Left ventricle myocardium inferior (tissue), 1 donor: Measurements from ENCODE around the gene IMPG1. TPM values are rescaled to one million over a fixed set of nuclear protein-coding genes. Genes with fewer than 3 reads are reported as not detected.

Experiments used
- DNase-seq: peaks from one replicate; pipeline ENCODE4 v3.0.0-alpha.2; 2020
- H3K27ac ChIP-seq: fragments of 200-600 bp; replicated peaks from 2 replicates; pipeline ENCODE4 v1.8.0; 2021
- H3K27me3 ChIP-seq: fragments of 200-600 bp; 2 replicates; pipeline ENCODE4 v1.8.0; 2021; ENCODE audit warnings: low read depth
- H3K36me3 ChIP-seq: fragments of 200-600 bp; 2 replicates; pipeline ENCODE4 v1.8.0; 2021
- H3K4me1 ChIP-seq: fragments of 200-600 bp; 2 replicates; pipeline ENCODE4 v1.8.0; 2021
- H3K4me3 ChIP-seq: fragments of 200-600 bp; 2 replicates; pipeline ENCODE4 v1.8.0; 2021; ENCODE audit warnings: mild to moderate bottlenecking, moderate library complexity
- H3K9me3 ChIP-seq: fragments of 200-600 bp; replicated peaks from 2 replicates; pipeline ENCODE4 v1.8.0; 2021
- intact Hi-C: fragments of 100-400 bp; cut with micrococcal nuclease; formaldehyde crosslinking; loops from one replicate; pipeline ENCODE4 v1.11.0; 2022
- total RNA-seq: library from RNA; stranded (reverse); fragmentation: NEBNext Ultra II Directional; extraction: Animal tissue kit (Norgen Biotek cat#: 25700); gene quantifications from one replicate; pipeline ENCODE4 v1.2.1, GENCODE V29; 2021
- TF ChIP-seq, protein P1 (sequence below): fragments of 200-600 bp; IDR thresholded peaks from 2 replicates; pipeline ENCODE4 v1.8.0; 2021; ENCODE audit warnings: antibody characterized with exemption, mild to moderate bottlenecking, borderline replicate concordance
- donor health status: DM: no; HTN: yes; CAD: no; lungs with severe emphysema.

Gene IMPG1
- total RNA-seq, 1 donor from 2014 or later, result not detected

DNA sequence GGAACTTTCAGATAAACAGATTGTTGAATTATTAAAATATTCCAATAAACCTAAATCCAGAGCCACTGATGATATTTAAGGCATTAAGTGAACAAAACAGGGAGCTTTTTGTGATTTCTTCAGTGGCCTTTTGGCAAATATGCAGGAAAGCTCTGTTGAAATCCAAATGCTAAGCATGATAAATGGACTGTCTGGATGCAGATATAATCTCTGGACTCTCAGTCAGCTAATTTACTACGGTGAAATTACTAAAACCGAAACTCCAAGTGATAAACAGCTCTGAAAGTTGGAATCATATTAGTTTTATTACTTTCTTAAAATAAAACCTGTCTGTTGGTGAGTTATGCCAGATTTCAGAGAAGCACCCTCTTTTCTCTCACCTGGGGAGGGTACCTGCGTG is 120.3 kb downstream of the IMPG1 start:
- TF ChIP-seq, protein P1, sequence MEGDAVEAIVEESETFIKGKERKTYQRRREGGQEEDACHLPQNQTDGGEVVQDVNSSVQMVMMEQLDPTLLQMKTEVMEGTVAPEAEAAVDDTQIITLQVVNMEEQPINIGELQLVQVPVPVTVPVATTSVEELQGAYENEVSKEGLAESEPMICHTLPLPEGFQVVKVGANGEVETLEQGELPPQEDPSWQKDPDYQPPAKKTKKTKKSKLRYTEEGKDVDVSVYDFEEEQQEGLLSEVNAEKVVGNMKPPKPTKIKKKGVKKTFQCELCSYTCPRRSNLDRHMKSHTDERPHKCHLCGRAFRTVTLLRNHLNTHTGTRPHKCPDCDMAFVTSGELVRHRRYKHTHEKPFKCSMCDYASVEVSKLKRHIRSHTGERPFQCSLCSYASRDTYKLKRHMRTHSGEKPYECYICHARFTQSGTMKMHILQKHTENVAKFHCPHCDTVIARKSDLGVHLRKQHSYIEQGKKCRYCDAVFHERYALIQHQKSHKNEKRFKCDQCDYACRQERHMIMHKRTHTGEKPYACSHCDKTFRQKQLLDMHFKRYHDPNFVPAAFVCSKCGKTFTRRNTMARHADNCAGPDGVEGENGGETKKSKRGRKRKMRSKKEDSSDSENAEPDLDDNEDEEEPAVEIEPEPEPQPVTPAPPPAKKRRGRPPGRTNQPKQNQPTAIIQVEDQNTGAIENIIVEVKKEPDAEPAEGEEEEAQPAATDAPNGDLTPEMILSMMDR, result no peak
- peaks cover 27% of the 10 kb centered on the region for H3K4me1 ChIP-seq
- DNase-seq, result no peak
- peaks cover 4% of the 10 kb centered on the region for H3K9me3 ChIP-seq
- no peaks in the 10 kb centered on the region for H3K36me3 ChIP-seq
- intact Hi-C loops, result no loop called here
- no peak overlapping the region for H3K27ac ChIP-seq
- H3K27me3 ChIP-seq, result no peaks in the 10 kb centered on the region
- H3K4me3 ChIP-seq, result no peak overlapping the region

DNA sequence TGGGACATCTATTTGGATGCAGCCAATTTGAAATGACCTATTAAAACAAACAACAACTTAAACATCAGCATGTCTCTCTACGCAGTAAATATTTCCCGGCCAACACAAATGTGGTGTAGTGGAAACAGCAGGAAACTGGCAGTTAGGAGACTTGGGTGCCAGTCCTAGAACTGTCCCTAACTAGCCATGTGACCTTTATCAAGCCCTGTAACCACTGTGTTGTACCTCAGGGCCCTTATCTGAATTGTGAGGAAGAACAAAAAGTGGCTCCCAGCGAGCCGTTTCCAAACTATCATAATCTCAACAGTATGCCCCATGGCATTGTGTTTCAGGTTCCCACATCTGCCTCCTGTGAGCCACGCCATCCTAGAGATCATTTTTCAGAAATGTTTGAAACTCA is 124.5 kb downstream of the IMPG1 start:
- intact Hi-C loops, result no loop called here
- no peaks in the 10 kb centered on the region for H3K27me3 ChIP-seq
- TF ChIP-seq, protein P1, result no peak
- no peak overlapping the region for H3K27ac ChIP-seq
- H3K36me3 ChIP-seq, result no peaks in the 10 kb centered on the region
- no peak overlapping the region for H3K4me3 ChIP-seq
- peaks cover 27% of the 10 kb centered on the region for H3K4me1 ChIP-seq
- no peak for DNase-seq
- no peaks in the 10 kb centered on the region for H3K9me3 ChIP-seq

DNA sequence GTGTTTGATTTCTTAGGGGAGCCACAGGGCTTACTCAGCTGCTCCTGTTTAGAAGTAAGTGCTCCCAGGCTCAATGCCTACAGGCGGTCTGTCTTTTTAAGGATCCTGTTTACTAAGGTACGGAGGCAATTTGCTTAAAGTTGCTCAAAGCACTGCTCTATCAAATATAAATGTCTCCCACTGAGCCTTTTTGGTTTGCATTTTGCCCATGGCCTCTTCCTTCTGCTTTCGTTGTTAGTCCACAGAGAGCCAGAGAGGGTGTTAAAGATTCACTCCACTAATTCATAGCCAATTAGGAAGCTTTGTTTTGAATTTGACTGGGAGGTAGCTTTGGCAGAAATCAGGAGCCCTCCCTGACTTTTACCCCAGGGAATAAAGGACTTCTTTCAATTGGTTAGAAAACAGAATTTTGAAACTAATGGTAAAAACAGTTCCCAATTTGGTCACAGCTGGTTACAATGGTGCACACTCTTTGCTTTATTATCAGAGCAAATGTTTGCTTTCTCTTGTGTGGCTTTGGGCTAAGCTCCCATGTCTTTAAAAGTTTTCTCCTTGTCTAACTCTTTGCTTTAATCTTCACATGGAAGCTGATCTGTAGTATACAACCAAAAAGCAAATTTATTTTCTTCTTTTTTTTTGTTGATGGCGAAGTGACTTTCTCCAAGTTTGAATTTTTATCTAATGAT is 126.2 kb downstream of the IMPG1 start:
- H3K27me3 ChIP-seq, result no peaks in the 10 kb centered on the region
- no peak overlapping the region for H3K4me3 ChIP-seq
- intact Hi-C loops, result no loop called here
- no peak for DNase-seq
- no peaks in the 10 kb centered on the region for H3K9me3 ChIP-seq
- H3K36me3 ChIP-seq, result no peaks in the 10 kb centered on the region
- TF ChIP-seq, protein P1, result no peak
- H3K4me1 ChIP-seq, result peaks cover 13% of the 10 kb centered on the region
- H3K27ac ChIP-seq, result no peak overlapping the region

DNA sequence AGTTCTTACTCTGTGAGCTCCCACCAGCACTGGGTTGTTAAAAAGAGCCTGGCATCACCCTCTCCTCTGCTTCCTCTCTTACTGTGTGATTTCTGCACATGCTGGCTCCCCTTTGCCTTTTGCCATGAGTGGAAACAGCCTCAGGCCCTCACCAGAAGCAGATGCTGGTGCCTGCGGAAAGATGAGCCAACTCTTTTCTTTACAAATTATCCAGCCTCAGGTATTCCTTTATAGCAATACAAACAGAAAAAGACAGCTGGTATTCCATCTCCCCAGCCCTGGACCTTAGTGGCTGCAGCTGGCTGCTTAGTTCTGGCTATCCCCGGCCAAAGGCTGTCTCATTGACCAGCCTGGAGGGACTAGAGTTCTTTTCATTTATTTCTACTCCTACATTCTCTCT is 129.1 kb downstream of the IMPG1 start:
- Histone ChIP-seq H3K27me3 (no peaks in the 10 kb centered on the region), H3K27ac (no peak overlapping the region), H3K4me3 (no peak overlapping the region), H3K36me3 (no peaks in the 10 kb centered on the region), H3K9me3 (no peaks in the 10 kb centered on the region), H3K4me1 (peaks cover 24% of the 10 kb centered on the region)
- intact Hi-C loops, result no loop called here
- TF ChIP-seq, protein P1, result no peak
- no peak for DNase-seq

DNA sequence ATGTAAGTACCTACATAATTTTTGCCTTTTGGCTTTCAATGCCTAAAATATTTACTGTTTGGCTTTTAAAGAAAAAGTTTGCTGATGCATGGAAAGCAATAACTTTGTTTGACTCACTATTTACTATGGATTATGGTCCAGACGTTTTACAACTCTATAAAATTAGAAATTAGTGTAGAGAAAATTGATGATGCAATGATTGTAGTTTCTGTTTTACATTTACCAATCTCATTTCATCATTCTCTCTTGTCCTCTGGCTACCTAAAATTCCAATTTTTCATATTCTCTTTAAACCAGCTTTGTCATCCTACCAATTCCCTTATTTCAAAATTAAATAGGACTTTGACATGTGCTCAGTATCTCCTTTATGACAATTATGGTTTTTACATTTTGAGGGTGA is 131.0 kb downstream of the IMPG1 start:
- TF ChIP-seq, protein P1, result no peak
- no peaks in the 10 kb centered on the region for H3K36me3 ChIP-seq
- H3K27me3 ChIP-seq, result no peaks in the 10 kb centered on the region
- H3K4me1 ChIP-seq, result peaks cover 14% of the 10 kb centered on the region
- H3K27ac ChIP-seq, result no peak overlapping the region
- H3K4me3 ChIP-seq, result no peak overlapping the region
- intact Hi-C loops, result no loop called here
- DNase-seq, result no peak
- no peaks in the 10 kb centered on the region for H3K9me3 ChIP-seq
